Caco-2 (cell line): ENCODE results near the gene CAMK4. TPM values are rescaled to one million over a fixed set of nuclear protein-coding genes. Genes with fewer than 3 reads are reported as not detected.

Experiments
- BruUV-seq: library from RNA; stranded (reverse); fragments of 400-500 nt; replicated peaks from 2 replicates; lab custom pipeline; 2021; lab: Mats Ljungman, UMichigan
- CTCF ChIA-PET: fragments of 300-600 bp; sonication (Branson Sonifier 250); formaldehyde crosslinking; loops from one replicate; lab custom pipeline; 2022; ENCODE audit warnings: antibody characterized with exemption; lab: Charles Lee
- POLR2A ChIA-PET: fragments of 300-600 bp; sonication (Branson Sonifier 250); formaldehyde crosslinking; loops from one replicate; lab custom pipeline; 2022; ENCODE audit warnings: antibody characterized with exemption; lab: Charles Lee
- DNase-seq, 2 experiments: peaks; one replicate each; pipeline versions ENCODE4 v3.0.0 to v3.0.0-alpha.2; 2020 to 2022
- H3K27me3 ChIP-seq: replicated peaks from 2 replicates; pipeline ENCODE4 v1.6.0; 2011; ENCODE audit warnings: low read length; ENCODE audit not compliant: control insufficient read depth, insufficient read depth
- H3K36me3 ChIP-seq: 2 replicates; pipeline ENCODE4 v1.5.1; 2011; ENCODE audit warnings: low read length; ENCODE audit not compliant: control insufficient read depth, insufficient read depth
- H3K4me1 ChIP-seq: fragments of 250-450 bp; sonication (Bioruptor Pico); 2 replicates; pipeline ENCODE4 v1.5.1; 2020; ENCODE audit warnings: mild to moderate bottlenecking
- H3K4me3 ChIP-seq: 2 replicates; pipeline ENCODE4 v1.5.1; 2011; ENCODE audit warnings: low read depth, mild to moderate bottlenecking, control low read depth, low read length
- H3K9me3 ChIP-seq: fragments of 250-450 bp; sonication (Bioruptor Pico); 2 replicates; pipeline ENCODE4 v1.5.1; 2020; ENCODE audit warnings: mild to moderate bottlenecking, moderate library complexity
- H3K27ac Mint-ChIP-seq: one replicate; pipeline ENCODE4 v1.8.0; 2022; ENCODE audit warnings: mixed read lengths; ENCODE audit not compliant: unreplicated experiment
- H3K27me3 Mint-ChIP-seq: one replicate; pipeline ENCODE4 v1.8.0; 2022; ENCODE audit warnings: mixed read lengths; ENCODE audit not compliant: insufficient read depth, unreplicated experiment
- H3K36me3 Mint-ChIP-seq: one replicate; pipeline ENCODE4 v1.8.0; 2022; ENCODE audit warnings: mild to moderate bottlenecking, mixed read lengths; ENCODE audit not compliant: insufficient read depth, unreplicated experiment
- H3K4me1 Mint-ChIP-seq: one replicate; pipeline ENCODE4 v1.8.0; 2022; ENCODE audit warnings: low read depth, mixed read lengths; ENCODE audit not compliant: unreplicated experiment
- H3K4me3 Mint-ChIP-seq: one replicate; pipeline ENCODE4 v1.8.0; 2022; ENCODE audit warnings: mild to moderate bottlenecking, moderate library complexity, mixed read lengths; ENCODE audit not compliant: unreplicated experiment
- H3K9me3 Mint-ChIP-seq: one replicate; pipeline ENCODE4 v1.8.0; 2022; ENCODE audit warnings: mixed read lengths; ENCODE audit not compliant: unreplicated experiment
- intact Hi-C: fragments of 100-400 bp; cut with micrococcal nuclease; formaldehyde crosslinking; loops from one replicate; pipeline ENCODE4 v1.10.0; 2022; ENCODE audit not compliant: unreplicated experiment
- total RNA-seq: library from RNA; stranded (reverse); gene quantifications from 2 replicates; pipeline ENCODE4 v1.2.3, GENCODE V29; 2022
- TF ChIP-seq, protein P1 (sequence below), 2 experiments: fragments of 200-600 bp in 1 of 2; IDR thresholded peaks; 1 replicate in 1 of 2; 2 replicates in 1 of 2; pipeline versions ENCODE4 v1.5.1 to v1.8.0; 2011 to 2022; ENCODE audit warnings: antibody characterized with exemption in 1 of 2, control low read depth in 1 of 2, inconsistent platforms in 1 of 2, low read depth in 1 of 2, low read length in 1 of 2, mild to moderate bottlenecking in 1 of 2, moderate library complexity in 1 of 2; ENCODE audit not compliant: insufficient read depth in 1 of 2, severe bottlenecking in 1 of 2, unreplicated experiment in 1 of 2

Gene CAMK4
- total RNA-seq, 1 experiment from 2014 or later, result not detected

DNA sequence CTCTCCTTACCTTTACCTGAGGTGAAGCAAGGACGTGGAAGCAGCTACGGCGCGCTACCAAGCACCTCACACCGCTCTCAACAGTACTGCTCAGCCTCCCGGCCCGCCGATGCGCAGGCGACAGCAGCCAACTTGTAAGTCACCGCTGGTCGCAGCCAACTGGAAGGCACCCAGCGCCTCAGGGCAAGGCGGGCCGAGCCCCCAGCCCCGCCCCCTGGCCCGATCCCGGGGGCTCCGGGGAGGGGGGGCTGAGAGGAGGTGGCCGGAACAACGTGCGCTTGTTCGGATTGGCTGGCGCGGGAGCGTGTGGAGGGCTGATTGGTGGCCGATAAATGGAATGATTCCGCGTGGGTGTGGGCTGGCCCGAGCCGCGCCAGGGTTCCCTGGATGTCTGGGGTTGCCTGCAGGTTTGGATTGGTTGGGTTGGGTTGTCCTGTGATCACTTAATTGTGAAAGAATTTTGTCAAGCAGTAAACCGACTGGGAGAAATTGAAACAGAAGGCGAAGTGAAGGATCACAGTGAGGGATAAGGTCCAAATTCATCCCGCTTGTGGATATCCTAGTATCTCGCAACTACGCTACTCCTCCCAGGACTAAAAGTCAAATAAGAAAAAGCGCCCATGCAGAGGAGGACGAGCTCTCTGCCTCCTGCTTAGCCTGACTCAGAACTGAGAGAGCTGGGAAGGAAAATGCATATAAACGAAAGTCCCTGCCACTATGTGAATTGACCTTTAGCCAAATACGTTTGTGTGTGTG lies 288.4 kb downstream of the CAMK4 start, which contains the start of gene STARD4:
Gene STARD4 (minus strand): TSS at position 161 of the 756 bp plus-strand sequence. CDS start 5,102 bp downstream, outside the sequence.
- ChIA-PET CTCF (no interaction called here), POLR2A (interaction anchor here (0.9 to 1.9 kb wide), 2 partner anchors 19 to 648 kb away, joined by 4 to 8 read pairs; no protein-coding TSS in a partner anchor)
- H3K27me3 ChIP-seq, result no peaks in the 10 kb centered on the region
- Mint-ChIP-seq H3K36me3 (peaks cover 18% of the 10 kb centered on the region), H3K27me3 (no peaks in the 10 kb centered on the region), H3K4me1 (peaks cover 46% of the 10 kb centered on the region), H3K9me3 (no peaks in the 10 kb centered on the region), H3K27ac (peak within 1 kb of the TSS; percentile 95), H3K4me3 (peak within 1 kb of the TSS; percentile 95)
- intact Hi-C loops, result loop anchor here (1.0 to 10.0 kb wide), 5 partner anchors 9 to 712 kb away; no protein-coding TSS in a partner anchor
- peak within 1 kb of the TSS; percentile 68 for H3K4me3 ChIP-seq
- H3K9me3 ChIP-seq, result no peaks in the 10 kb centered on the region
- H3K4me1 ChIP-seq, result peaks cover 46% of the 10 kb centered on the region
- TF ChIP-seq, protein P1, sequence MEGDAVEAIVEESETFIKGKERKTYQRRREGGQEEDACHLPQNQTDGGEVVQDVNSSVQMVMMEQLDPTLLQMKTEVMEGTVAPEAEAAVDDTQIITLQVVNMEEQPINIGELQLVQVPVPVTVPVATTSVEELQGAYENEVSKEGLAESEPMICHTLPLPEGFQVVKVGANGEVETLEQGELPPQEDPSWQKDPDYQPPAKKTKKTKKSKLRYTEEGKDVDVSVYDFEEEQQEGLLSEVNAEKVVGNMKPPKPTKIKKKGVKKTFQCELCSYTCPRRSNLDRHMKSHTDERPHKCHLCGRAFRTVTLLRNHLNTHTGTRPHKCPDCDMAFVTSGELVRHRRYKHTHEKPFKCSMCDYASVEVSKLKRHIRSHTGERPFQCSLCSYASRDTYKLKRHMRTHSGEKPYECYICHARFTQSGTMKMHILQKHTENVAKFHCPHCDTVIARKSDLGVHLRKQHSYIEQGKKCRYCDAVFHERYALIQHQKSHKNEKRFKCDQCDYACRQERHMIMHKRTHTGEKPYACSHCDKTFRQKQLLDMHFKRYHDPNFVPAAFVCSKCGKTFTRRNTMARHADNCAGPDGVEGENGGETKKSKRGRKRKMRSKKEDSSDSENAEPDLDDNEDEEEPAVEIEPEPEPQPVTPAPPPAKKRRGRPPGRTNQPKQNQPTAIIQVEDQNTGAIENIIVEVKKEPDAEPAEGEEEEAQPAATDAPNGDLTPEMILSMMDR (IDR thresholded peaks at IDR 0.05; ENCODE audit: insufficient read depth in 1 of 2, low read depth in 1 of 2, low read length in 1 of 2, severe bottlenecking in 1 of 2, unreplicated experiment in 1 of 2), result no peak
- H3K36me3 ChIP-seq, result no peaks in the 10 kb centered on the region
- no TSS peak for BruUV-seq
- DNase-seq, result peak; percentile 98 to 99

DNA sequence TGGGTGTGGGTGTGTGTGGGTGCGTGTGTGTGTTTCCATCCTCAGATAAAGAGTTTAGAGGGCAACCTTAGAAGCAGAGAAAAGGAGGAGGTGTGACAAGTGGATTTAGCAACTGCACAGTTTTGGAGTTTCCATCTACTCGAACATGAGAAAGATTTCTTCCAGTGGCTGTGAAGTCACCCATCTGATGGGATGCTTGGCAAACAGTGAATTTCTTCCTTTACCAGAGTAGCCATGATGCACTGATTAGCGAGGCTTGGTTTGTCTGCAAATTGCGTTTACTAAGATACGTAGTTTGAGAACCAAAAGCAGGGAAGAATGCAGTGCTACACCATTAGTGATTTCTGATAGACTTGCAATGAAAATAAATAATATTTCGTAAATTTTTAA lies 288.9 kb downstream of the CAMK4 start:
- Mint-ChIP-seq H3K27ac (peak overlapping the region; percentile 95), H3K4me1 (peaks cover 40% of the 10 kb centered on the region), H3K9me3 (no peaks in the 10 kb centered on the region), H3K36me3 (peaks cover 18% of the 10 kb centered on the region), H3K27me3 (no peaks in the 10 kb centered on the region), H3K4me3 (peak overlapping the region; percentile 95)
- H3K4me1 ChIP-seq, result peaks cover 43% of the 10 kb centered on the region
- intact Hi-C loops, result loop anchor here (2.0 to 10.0 kb wide), 2 partner anchors 38 to 712 kb away; no protein-coding TSS in a partner anchor
- TSS peak; percentile 93 for BruUV-seq
- peak overlapping the region; percentile 68 for H3K4me3 ChIP-seq
- H3K36me3 ChIP-seq, result no peaks in the 10 kb centered on the region
- H3K27me3 ChIP-seq, result no peaks in the 10 kb centered on the region
- no peak for DNase-seq
- TF ChIP-seq, protein P1 (IDR thresholded peaks at IDR 0.05; ENCODE audit: insufficient read depth in 1 of 2, low read depth in 1 of 2, low read length in 1 of 2, severe bottlenecking in 1 of 2, unreplicated experiment in 1 of 2), result no peak
- H3K9me3 ChIP-seq, result no peaks in the 10 kb centered on the region
- ChIA-PET CTCF (no interaction called here), POLR2A (no interaction called here)

DNA sequence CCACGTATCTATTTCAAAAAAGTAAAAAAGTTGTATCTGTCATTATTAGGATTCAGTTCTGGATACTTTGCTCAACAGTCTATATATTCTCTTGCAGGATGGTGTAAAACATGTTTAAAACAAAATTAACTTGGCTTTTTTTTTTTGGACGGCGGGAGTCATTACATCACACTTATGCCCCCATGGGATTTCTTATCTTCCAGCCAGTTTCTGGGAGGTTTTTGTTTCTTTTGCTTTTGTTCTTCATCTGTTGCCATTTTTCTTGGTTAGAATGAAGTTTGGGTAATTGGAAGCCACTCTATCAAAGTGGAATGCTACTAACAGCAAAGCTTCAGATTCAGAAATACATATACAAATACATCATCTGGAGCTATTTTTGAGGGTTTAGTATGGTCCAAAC lies 289.9 kb downstream of the CAMK4 start:
- DNase-seq, result no peak
- H3K4me1 ChIP-seq, result peaks cover 36% of the 10 kb centered on the region
- peak overlapping the region; percentile 95 for H3K27ac Mint-ChIP-seq
- BruUV-seq, result no TSS peak
- CTCF ChIA-PET, result no interaction called here
- H3K4me1 Mint-ChIP-seq, result peaks cover 39% of the 10 kb centered on the region
- H3K4me3 ChIP-seq, result peak overlapping the region; percentile 68
- peak overlapping the region; percentile 95 for H3K4me3 Mint-ChIP-seq
- no peaks in the 10 kb centered on the region for H3K36me3 ChIP-seq
- no peaks in the 10 kb centered on the region for H3K9me3 ChIP-seq
- POLR2A ChIA-PET, result no interaction called here
- peaks cover 18% of the 10 kb centered on the region for H3K36me3 Mint-ChIP-seq
- no peaks in the 10 kb centered on the region for H3K27me3 ChIP-seq
- TF ChIP-seq, protein P1 (IDR thresholded peaks at IDR 0.05; ENCODE audit: insufficient read depth in 1 of 2, low read depth in 1 of 2, low read length in 1 of 2, severe bottlenecking in 1 of 2, unreplicated experiment in 1 of 2), result no peak
- intact Hi-C loops, result loop anchor here (10.0 kb wide), 1 partner anchor 711 kb away; no protein-coding TSS in a partner anchor
- H3K9me3 Mint-ChIP-seq, result no peaks in the 10 kb centered on the region
- no peaks in the 10 kb centered on the region for H3K27me3 Mint-ChIP-seq
